HL-60 (cell line): Measurements from ENCODE around the gene DENND4A.
"Not testable (repeated sequence)": the region's sequence is repeated elsewhere in the genome, so short reads cannot be mapped to it uniquely, and the experiment has no call there.

Experiments
- DNase-seq, 2 experiments: peaks; one replicate each; pipeline ENCODE4 v3.0.0-alpha.2; 2010 to 2020; ENCODE audit warnings: low read depth in 1 of 2, low spot score in 1 of 2
- H3K27ac ChIP-seq: fragments of 250-450 bp; sonication (Bioruptor Pico); replicated peaks from 2 replicates; pipeline ENCODE4 v1.5.1; 2020; ENCODE audit warnings: mild to moderate bottlenecking, moderate library complexity
- H3K27me3 ChIP-seq: fragments of 250-450 bp; sonication (Bioruptor Pico); 2 replicates; pipeline ENCODE4 v1.5.1; 2021; ENCODE audit warnings: mild to moderate bottlenecking, moderate library complexity; ENCODE audit not compliant: insufficient read depth, poor library complexity, severe bottlenecking
- H3K4me3 ChIP-seq: replicated peaks from 2 replicates; pipeline ENCODE4 v1.5.1; 2011; ENCODE audit warnings: mild to moderate bottlenecking, control low read depth, low read length; ENCODE audit not compliant: insufficient read depth
- CTCF ChIP-seq: IDR thresholded peaks from one replicate; pipeline ENCODE4 v1.5.1; 2011; ENCODE audit warnings: low read length, control low read depth, inconsistent platforms; ENCODE audit not compliant: insufficient read depth
- GABPA ChIP-seq: IDR thresholded peaks from 2 replicates; pipeline ENCODE4 v1.6.1; 2012; ENCODE audit warnings: low read depth
- POLR2AphosphoS5 ChIP-seq: IDR thresholded peaks from 2 replicates; pipeline ENCODE4 v1.6.1; 2012; ENCODE audit warnings: low read depth
- SPI1 ChIP-seq: IDR thresholded peaks from 2 replicates; pipeline ENCODE4 v1.6.1; 2012; ENCODE audit warnings: low read depth, mild to moderate bottlenecking, borderline replicate concordance
- TF ChIP-seq, protein P1 (sequence below): IDR thresholded peaks from 2 replicates; pipeline ENCODE4 v1.6.1; 2012; ENCODE audit warnings: low read depth; ENCODE audit not compliant: insufficient replicate concordance

Gene DENND4A

DNA sequence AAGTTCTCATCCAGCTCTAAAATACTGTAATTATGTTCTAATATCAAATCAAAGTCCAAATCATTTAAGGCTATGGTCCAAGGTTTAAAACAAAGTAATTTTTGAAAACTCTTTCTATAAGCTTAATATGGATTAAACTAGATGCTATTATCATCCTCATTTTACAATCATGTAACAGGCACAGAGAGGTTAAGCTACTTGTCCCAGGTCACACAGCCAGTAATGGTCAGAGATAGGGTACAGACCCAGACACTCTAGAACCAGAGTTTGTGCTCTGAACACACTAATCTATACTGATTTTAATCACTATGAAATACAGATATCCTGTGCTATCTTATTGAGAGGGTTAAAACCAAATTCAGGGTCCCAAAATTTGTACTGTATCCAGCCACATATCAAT is 44.8 kb downstream of the DENND4A start:
- TF ChIP-seq SPI1 = no peak
- no peak for TF ChIP-seq GABPA
- TF ChIP-seq POLR2AphosphoS5 = no peak
- TF ChIP-seq, protein P1, sequence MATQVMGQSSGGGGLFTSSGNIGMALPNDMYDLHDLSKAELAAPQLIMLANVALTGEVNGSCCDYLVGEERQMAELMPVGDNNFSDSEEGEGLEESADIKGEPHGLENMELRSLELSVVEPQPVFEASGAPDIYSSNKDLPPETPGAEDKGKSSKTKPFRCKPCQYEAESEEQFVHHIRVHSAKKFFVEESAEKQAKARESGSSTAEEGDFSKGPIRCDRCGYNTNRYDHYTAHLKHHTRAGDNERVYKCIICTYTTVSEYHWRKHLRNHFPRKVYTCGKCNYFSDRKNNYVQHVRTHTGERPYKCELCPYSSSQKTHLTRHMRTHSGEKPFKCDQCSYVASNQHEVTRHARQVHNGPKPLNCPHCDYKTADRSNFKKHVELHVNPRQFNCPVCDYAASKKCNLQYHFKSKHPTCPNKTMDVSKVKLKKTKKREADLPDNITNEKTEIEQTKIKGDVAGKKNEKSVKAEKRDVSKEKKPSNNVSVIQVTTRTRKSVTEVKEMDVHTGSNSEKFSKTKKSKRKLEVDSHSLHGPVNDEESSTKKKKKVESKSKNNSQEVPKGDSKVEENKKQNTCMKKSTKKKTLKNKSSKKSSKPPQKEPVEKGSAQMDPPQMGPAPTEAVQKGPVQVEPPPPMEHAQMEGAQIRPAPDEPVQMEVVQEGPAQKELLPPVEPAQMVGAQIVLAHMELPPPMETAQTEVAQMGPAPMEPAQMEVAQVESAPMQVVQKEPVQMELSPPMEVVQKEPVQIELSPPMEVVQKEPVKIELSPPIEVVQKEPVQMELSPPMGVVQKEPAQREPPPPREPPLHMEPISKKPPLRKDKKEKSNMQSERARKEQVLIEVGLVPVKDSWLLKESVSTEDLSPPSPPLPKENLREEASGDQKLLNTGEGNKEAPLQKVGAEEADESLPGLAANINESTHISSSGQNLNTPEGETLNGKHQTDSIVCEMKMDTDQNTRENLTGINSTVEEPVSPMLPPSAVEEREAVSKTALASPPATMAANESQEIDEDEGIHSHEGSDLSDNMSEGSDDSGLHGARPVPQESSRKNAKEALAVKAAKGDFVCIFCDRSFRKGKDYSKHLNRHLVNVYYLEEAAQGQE = no peak
- no peak for TF ChIP-seq CTCF
- Histone ChIP-seq H3K27me3 (no peaks in the 10 kb centered on the region), H3K27ac (no peak overlapping the region), H3K4me3 (no peak overlapping the region)
- no peak for DNase-seq

DNA sequence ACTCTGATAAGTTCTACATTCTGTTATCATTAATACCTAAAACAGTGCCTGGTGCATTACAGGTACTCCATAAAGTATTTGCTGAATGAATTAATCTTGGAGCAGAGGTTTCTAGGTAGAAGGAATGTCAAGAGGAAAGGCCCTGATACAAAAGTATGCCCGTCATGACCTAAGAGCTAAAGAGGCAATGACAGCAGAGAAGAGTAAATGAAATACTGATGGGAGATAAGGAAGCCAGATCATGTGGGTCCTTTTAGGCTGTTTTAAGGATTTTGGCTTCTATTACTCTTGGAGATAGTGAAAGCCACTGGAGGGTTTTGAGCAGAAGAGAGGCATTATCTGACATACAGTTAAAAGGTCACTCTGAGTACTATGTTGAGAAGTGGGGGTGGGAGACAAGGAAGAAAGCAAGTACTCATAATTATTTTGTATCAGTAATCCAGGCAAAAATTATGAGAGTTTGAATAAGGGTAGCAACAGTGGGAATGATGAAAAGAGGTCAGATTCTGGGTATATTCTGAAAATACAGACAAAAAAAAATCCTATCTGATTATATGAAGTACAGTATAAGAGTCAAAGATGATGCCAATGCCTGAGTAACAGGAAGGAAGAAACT is 48.3 kb downstream of the DENND4A start:
- no peak for DNase-seq
- Histone ChIP-seq H3K27me3 (no peaks in the 10 kb centered on the region), H3K27ac (no peak overlapping the region), H3K4me3 (no peak overlapping the region)
- TF ChIP-seq CTCF = no peak
- no peak for TF ChIP-seq GABPA

DNA sequence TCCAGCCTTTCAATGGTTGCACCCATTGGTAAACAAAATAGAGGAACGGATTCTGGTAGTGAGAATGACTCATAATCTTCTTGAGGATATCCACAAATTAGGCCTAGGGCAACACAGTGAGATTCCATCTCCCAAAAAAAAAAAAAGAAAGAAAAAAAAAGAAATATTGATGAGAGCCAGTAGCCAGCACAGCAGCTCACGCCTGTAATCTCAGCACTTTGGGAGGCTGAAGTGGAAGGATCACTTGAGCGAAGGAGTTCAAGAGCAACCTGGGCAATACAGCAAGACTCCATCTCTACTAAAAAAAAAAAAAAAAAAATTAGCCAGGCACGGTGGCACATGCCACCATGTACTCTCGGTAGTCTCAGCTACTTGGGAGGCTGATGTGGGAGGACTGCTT is 51.9 kb downstream of the DENND4A start:
- Histone ChIP-seq H3K27me3 (no peaks in the 10 kb centered on the region), H3K4me3 (no peak overlapping the region), H3K27ac (no peak overlapping the region)
- no peak for TF ChIP-seq POLR2AphosphoS5
- no peak for DNase-seq

GRCh38 chr15:65738649-65739048 is 53.4 kb downstream of the DENND4A start:
- H3K27me3 ChIP-seq = no peaks in the 10 kb centered on the region
- no peak overlapping the region for H3K27ac ChIP-seq
- no peak for DNase-seq
- H3K4me3 ChIP-seq = no peak overlapping the region
- TF ChIP-seq SPI1 = no peak
- TF ChIP-seq, protein P1 = no peak
- TF ChIP-seq POLR2AphosphoS5 = no peak
- TF ChIP-seq GABPA = no peak
- no peak for TF ChIP-seq CTCF

GRCh38 chr15:65733599-65733998 is 58.5 kb downstream of the DENND4A start:
- H3K4me3 ChIP-seq, H3K27ac ChIP-seq, DNase-seq, H3K27me3 ChIP-seq: not testable (repeated sequence)
